ENCODE results near the gene MYT1. TPM values are rescaled to one million over a fixed set of nuclear protein-coding genes. Genes with fewer than 3 reads are reported as not detected.
A peak's percentile ranks its signal among the peaks of the same experiment; 100 is the strongest.
"Not testable (repeated sequence)": the region's sequence is repeated elsewhere in the genome, so short reads cannot be mapped to it uniquely, and the experiment has no call there.

The MYT1 gene
- total and polyA plus RNA-seq, 5 experiments from 2014 or later = not detected

DNA sequence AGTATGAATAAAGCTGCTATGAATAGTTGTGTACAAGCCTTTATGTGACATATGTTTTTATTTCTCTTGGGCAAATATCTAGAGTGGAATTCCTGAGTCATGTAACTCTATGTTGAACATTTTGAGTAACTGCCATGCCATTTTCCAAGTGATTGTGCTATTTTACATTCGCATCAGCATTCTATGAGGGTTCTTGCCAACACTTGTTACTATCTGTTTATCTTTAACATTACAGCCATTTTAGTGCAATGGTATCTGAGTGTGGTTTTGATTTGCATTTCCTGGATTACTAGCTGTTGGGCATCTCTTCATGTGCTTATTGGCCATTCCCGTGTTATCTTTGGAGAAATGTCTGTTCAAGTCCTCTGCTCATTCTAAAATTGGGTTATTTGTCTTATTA is 19.1 kb downstream of the MYT1 start:
- Mint-ChIP-seq H3K9me3 (peaks cover 0 to 7% (median 0%) of the 10 kb centered on the region in 9 donors), H3K36me3 (no peaks in the 10 kb centered on the region), H3K4me3 (no peak overlapping the region), H3K27me3 (peaks cover 0 to 23% (median 4%) of the 10 kb centered on the region in 5 donors), H3K27ac (no peak overlapping the region), H3K4me1 (peaks cover 19 to 41% (median 22%) of the 10 kb centered on the region in 4 donors)
- DNase-seq = no peak
- POLR2A ChIA-PET = no interaction called here
- no peak for ATAC-seq

DNA sequence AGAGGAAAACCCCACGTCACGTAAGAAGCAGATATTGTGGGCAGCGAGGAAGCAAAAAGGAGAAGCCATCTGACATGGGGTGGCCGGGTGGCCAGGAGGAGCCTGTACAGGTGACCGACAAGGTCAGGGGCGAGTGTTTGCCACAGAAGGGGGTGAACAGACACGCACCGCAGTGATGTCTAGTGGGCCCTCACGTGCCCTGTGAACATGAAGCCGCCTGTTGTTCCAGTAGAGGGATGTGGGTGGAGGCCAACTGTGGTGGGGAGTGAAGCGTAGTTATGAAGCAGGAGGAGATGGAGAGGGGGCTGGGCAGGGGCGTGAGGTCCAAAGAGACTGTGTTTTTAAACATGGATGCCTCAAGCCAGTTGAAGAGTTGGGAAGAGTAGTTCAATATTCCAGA is 20.5 kb downstream of the MYT1 start:
- no peaks in the 10 kb centered on the region for H3K36me3 Mint-ChIP-seq
- H3K27me3 Mint-ChIP-seq = peaks cover 0 to 23% (median 4%) of the 10 kb centered on the region in 5 donors
- peak overlapping the region in 4 of 10 donors; percentile 21 to 74 (median 44) for H3K4me3 Mint-ChIP-seq
- H3K9me3 Mint-ChIP-seq = peaks cover 0 to 3% (median 0%) of the 10 kb centered on the region in 9 donors
- no peak for DNase-seq
- POLR2A ChIA-PET = interaction anchor here (0.7 to 1.7 kb wide), 2 partner anchors 18 to 71 kb away, joined by 3 to 10 read pairs; partner anchors contain the start of gene PCMTD2
- H3K4me1 Mint-ChIP-seq = peaks cover 18 to 37% (median 22%) of the 10 kb centered on the region in 4 donors
- H3K27ac Mint-ChIP-seq = peak overlapping the region in 7 of 10 donors; percentile 60 to 78 (median 71)
- ATAC-seq = peak in 1 of 2 donors; percentile 68

DNA sequence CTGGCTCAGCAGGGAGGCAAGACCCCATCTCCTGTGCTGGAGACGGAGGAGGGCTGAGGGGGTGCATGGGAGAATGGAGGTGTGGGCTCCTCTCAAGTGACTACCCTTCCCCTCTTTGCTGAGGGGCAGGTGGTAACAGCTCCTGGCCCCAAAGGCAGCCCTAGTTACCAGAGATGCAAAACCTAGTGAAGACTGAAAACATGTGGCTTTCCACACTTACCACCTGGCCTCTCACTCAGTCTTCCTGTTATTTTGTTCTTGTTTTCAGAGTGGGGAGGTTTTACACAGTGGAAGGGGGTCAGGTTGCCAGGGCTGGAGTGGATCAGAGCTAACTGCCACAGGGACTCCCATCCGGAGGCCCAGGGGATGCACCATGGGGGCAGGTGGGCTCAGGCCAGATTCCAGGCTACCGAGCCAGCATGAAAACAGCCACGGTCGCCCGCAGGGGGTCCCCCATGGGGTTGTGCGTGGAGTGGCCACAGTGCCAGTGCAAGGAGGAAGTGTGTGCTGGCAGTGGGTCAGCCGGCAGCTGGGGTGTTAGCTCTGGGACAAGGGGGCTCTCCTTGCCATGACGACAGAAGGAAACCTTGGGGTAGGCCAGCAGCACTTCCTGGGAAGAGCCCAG is 21.1 kb downstream of the MYT1 start:
- POLR2A ChIA-PET = interaction anchor here (0.7 to 1.7 kb wide), 2 partner anchors 18 to 70 kb away, joined by 3 to 10 read pairs; partner anchors contain the start of gene PCMTD2
- H3K27ac Mint-ChIP-seq = peak overlapping the region in 7 of 10 donors; percentile 67 to 90 (median 74)
- DNase-seq (no peak), ATAC-seq (peak; percentile 25 to 44)
- peaks cover 12 to 31% (median 16%) of the 10 kb centered on the region in 4 donors for H3K4me1 Mint-ChIP-seq
- no peaks in the 10 kb centered on the region for H3K36me3 Mint-ChIP-seq
- H3K27me3 Mint-ChIP-seq = peaks cover 0 to 23% (median 4%) of the 10 kb centered on the region in 5 donors
- peak overlapping the region in 3 of 10 donors; percentile 21 to 74 (median 49) for H3K4me3 Mint-ChIP-seq
- H3K9me3 Mint-ChIP-seq = no peaks in the 10 kb centered on the region

DNA sequence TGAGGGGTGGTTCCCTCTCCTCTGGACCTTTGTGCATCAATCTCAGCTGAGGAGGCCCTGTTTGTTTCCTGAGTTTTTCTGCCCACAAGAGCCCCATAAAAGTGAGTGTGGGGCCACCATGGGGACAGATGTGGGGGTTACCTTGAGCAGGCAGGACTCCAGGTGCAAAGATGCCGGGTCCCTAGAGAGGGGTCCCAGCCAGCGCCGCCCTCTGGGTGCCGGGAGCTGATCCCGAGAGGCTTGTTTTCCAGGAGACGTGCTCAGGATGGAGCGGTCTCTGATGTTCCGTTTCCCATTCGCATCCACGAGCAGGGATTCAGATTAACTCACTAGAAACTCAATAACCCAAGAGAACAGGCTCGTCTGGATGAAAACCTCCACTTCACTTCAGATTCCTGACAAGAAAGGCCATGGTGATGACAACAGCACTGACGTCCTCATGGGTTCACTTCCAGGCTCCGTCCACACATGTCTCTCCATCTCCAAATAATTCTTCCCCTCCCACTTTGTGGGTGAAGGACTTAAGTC is 21.9 kb downstream of the MYT1 start:
- H3K4me1 Mint-ChIP-seq = peaks cover 8 to 24% (median 11%) of the 10 kb centered on the region in 4 donors

DNA sequence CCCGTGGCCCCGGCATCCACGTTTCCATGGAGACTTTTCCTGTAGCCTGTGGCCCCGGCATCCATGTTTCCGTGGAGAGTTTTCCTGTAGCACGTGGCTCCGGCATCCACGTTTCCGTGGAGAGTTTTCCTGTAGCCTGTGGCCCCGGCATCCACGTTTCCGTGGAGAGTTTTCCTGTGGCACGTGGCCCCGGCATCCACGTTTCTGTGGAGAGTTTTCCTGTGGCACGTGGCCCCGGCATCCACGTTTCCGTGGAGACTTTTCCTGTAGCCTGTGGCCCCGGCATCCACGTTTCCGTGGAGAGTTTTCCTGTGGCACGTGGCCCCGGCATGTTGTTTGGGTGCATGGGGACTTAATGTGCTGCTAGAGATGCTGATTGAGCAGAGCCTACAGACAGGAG is 23.0 kb downstream of the MYT1 start:
- DNase-seq, ATAC-seq, POLR2A ChIA-PET, H3K36me3 Mint-ChIP-seq, H3K4me3 Mint-ChIP-seq, H3K9me3 Mint-ChIP-seq, H3K27ac Mint-ChIP-seq: not testable (repeated sequence)
- Mint-ChIP-seq H3K4me1 (peaks cover 5 to 21% (median 8%) of the 10 kb centered on the region in 4 donors), H3K27me3 (peaks cover 0 to 31% (median 7%) of the 10 kb centered on the region in 5 donors)

More for the DNA sequence above, 21.9 kb downstream of the MYT1 start:
- H3K27ac Mint-ChIP-seq = peak overlapping the region in 3 of 10 donors; percentile 40 to 90 (median 78)
- peaks cover 0 to 23% (median 4%) of the 10 kb centered on the region in 5 donors for H3K27me3 Mint-ChIP-seq
- H3K9me3 Mint-ChIP-seq = no peaks in the 10 kb centered on the region
- H3K4me3 Mint-ChIP-seq = no peak overlapping the region
- DNase-seq = no peak
- POLR2A ChIA-PET = interaction anchor here (1.7 kb wide), 1 partner anchor 70 kb away, joined by 10 read pairs; the partner anchor contains the start of gene PCMTD2
- no peaks in the 10 kb centered on the region for H3K36me3 Mint-ChIP-seq
- ATAC-seq = no peak

DNA sequence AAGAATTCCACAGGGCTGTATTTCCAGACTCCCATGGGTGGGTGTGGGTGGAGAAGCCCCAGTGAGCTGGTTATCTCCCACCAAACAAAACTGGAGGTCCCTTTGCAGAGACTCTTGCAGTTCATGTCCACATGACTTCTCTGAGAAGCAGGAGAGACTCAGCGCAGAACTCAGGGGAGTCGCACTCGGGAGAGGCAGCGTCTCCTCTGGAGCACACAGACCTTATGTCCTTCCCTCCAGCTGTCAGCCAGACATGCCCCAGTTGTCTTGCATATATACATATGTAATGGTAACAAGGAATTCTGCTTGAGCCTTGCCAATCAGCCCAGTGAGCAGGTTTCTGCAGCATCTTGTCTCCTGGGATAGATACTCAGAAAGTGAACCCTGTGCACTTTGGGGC is 23.8 kb downstream of the MYT1 start:
- DNase-seq (no peak), ATAC-seq (no peak)
- Mint-ChIP-seq H3K27ac (peak overlapping the region in 1 of 10 donors; percentile 10), H3K4me3 (no peak overlapping the region), H3K27me3 (peaks cover 3 to 34% (median 7%) of the 10 kb centered on the region in 5 donors), H3K4me1 (peaks cover 9 to 23% (median 11%) of the 10 kb centered on the region in 4 donors), H3K9me3 (no peaks in the 10 kb centered on the region), H3K36me3 (no peaks in the 10 kb centered on the region)
- POLR2A ChIA-PET = no interaction called here

DNA sequence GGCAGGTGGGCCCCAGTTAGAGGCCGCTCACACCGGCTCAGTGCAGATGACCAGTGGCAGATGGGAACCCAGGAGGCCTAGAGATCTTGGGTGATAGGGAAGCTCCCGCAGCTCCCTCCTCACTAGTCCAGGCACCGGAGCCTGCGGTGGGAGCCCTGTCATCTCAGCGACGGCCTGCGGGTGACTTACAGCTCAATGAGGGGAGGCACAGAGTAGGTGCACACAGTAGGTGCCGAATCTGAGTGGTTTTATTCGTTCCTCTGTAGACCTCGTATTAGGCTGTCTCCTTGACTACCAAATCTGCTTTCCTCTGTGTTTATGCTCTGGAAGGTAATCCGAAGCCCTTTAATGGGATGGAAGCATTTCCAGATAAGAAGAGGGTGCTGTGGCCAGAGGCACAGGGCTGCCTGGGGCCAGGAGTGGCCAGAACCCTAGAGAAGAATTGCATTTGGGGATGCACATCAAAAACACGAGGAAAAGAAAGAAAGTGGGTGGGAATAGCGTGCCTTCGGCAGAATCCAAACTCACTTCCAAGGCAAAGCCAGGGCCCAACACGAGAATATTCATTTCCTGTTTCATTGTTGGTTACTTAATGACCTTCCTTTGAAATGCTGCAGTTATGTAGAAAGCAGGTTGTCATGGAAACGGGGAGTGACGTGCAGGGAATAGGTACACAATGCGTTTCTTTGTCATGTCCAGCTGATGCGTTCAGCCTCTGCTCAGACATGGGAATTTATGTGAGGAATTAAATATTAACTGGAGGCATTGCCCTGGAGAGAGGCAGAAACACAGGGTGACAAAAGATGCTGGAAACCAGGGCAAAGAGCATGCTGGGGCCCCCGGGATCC is 24.7 kb downstream of the MYT1 start:
- DNase-seq (no peak), ATAC-seq (no peak)
- H3K4me3 Mint-ChIP-seq = no peak overlapping the region
- H3K4me1 Mint-ChIP-seq = peaks cover 10 to 21% (median 15%) of the 10 kb centered on the region in 4 donors
- POLR2A ChIA-PET = no interaction called here
- H3K27me3 Mint-ChIP-seq = peaks cover 3 to 33% (median 5%) of the 10 kb centered on the region in 5 donors
- no peaks in the 10 kb centered on the region for H3K36me3 Mint-ChIP-seq
- H3K27ac Mint-ChIP-seq = peak overlapping the region in 2 of 10 donors; percentile 4 to 10
- no peaks in the 10 kb centered on the region for H3K9me3 Mint-ChIP-seq

DNA sequence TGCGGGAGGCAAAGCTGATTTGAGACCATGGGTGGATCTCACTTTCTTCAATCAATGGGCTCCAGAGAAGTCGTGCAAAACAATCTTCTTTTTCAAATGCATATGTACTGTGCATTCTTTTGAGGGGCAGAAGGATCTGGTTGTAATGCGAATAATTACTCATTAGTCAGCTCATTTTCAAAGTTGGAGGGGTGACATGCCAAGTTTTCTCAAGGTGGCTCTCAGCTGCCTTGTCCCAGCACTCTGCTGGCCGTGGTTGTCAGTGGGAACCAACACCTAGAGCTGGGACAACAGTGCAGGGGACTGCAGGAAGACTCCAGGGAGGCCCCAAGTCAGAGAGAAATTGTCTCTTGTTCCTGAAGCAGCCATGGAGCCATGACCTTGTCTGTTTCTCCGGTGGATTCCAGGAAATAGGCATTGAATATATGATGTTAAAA is 25.3 kb downstream of the MYT1 start:
- ATAC-seq (no peak), DNase-seq (no peak)
- H3K27ac Mint-ChIP-seq = no peak overlapping the region
- H3K27me3 Mint-ChIP-seq = peaks cover 4 to 39% (median 5%) of the 10 kb centered on the region in 5 donors
- peaks cover 10 to 16% (median 14%) of the 10 kb centered on the region in 4 donors for H3K4me1 Mint-ChIP-seq
- POLR2A ChIA-PET = no interaction called here
- no peaks in the 10 kb centered on the region for H3K9me3 Mint-ChIP-seq
- H3K36me3 Mint-ChIP-seq = no peaks in the 10 kb centered on the region
- H3K4me3 Mint-ChIP-seq = no peak overlapping the region

DNA sequence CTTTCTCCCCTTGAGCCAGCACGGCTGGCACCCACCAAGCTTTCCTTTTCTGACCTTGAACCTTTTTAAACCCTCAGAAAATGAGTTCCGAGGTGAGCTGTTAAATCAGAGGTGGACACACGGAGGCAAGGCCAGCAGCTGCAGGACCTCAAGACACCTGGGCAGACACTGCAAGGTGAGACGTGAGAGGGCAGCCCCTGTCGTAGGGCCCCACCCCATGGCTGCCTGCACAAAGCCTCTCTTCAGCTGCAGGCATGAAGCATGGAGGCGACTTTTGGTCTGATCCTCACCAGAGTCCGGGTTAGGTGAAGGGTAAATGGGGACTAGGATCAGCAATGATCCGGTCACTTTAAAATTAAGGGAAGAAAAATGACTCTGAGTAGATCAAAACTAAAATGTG is 25.7 kb downstream of the MYT1 start:
- H3K36me3 Mint-ChIP-seq = no peaks in the 10 kb centered on the region
- H3K4me1 Mint-ChIP-seq = peaks cover 5 to 13% (median 10%) of the 10 kb centered on the region in 4 donors
- H3K27me3 Mint-ChIP-seq = peaks cover 4 to 42% (median 5%) of the 10 kb centered on the region in 5 donors
- POLR2A ChIA-PET = no interaction called here
- H3K4me3 Mint-ChIP-seq = no peak overlapping the region
- no peak overlapping the region for H3K27ac Mint-ChIP-seq
- ATAC-seq (no peak), DNase-seq (no peak)
- H3K9me3 Mint-ChIP-seq = no peaks in the 10 kb centered on the region

DNA sequence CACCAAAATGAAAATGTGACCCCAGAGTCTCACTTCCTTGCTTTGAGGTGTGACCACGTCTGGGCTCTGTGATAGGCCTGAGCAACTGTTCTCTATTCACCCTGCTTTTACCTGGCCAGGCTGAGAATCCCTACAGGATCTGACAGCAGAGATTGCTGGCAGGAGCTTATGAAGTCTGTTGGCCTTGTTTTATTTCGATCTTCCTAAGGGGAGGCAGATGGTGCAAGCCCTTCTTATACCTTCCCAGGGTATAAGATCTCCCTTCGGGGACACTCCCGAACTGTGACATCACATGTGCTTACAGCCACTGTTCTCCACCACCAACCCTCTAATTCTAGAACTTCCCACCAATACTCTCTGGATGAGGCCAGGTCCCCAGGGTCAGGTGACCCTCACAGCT is 26.8 kb downstream of the MYT1 start:
- no peak for DNase-seq
- no peaks in the 10 kb centered on the region for H3K9me3 Mint-ChIP-seq
- POLR2A ChIA-PET = no interaction called here
- peak overlapping the region in 1 of 10 donors; percentile 51 for H3K27ac Mint-ChIP-seq
- H3K4me3 Mint-ChIP-seq = no peak overlapping the region
- ATAC-seq = no peak
- peaks cover 5 to 42% (median 6%) of the 10 kb centered on the region in 5 donors for H3K27me3 Mint-ChIP-seq
- H3K36me3 Mint-ChIP-seq = no peaks in the 10 kb centered on the region
- H3K4me1 Mint-ChIP-seq = peaks cover 5 to 7% (median 6%) of the 10 kb centered on the region in 4 donors

DNA sequence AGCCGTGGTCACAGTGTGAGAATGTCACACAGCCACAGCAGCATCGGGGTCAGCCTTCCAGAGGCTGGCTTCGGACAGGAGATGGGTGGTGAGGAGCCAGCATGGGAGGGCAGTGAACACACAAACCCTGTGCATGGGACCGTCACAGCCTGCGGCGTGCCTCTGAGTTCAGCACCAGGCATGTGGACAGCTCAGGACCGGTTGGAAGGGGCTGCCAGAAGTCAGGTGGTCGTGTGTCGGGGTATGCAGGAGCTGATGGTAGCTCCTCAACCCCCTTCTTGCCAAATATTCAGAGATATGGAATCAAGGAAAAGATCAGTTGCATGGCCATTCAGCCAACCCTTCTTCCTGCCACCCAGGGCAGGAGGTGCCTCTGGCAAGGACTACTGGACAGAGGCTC is 28.2 kb downstream of the MYT1 start:
- Mint-ChIP-seq H3K27me3 (peaks cover 5 to 42% (median 7%) of the 10 kb centered on the region in 5 donors), H3K4me3 (no peak overlapping the region), H3K36me3 (no peaks in the 10 kb centered on the region), H3K4me1 (peaks cover 5 to 7% (median 6%) of the 10 kb centered on the region in 4 donors), H3K9me3 (no peaks in the 10 kb centered on the region), H3K27ac (no peak overlapping the region)
- ATAC-seq = no peak
- no peak for DNase-seq
- POLR2A ChIA-PET = no interaction called here

DNA sequence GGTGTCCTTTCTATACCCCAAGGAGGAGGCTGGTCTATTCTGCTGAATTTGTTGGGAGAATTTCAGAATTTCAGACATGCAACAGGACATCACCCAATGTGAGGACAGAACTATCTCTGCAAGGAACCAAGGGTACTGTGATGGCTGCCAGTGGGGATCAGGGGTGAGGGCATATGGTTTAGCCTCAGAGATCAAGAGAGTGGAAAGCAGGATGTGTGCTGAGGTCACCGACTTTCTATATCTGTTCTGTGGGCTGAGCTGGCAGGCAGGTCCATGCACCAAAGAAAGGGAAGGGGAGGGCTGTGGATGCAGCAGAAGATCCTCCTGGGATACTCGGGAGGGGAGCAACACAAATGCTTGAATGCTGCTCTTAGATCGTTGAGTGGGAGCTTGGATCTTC is 28.8 kb downstream of the MYT1 start:
- Mint-ChIP-seq H3K36me3 (no peaks in the 10 kb centered on the region), H3K27ac (peak overlapping the region in 1 of 10 donors; percentile 6), H3K4me3 (no peak overlapping the region)

More for the DNA sequence above, 28.8 kb downstream of the MYT1 start:
- Mint-ChIP-seq H3K4me1 (peaks cover 5 to 7% (median 6%) of the 10 kb centered on the region in 4 donors), H3K9me3 (no peaks in the 10 kb centered on the region), H3K27me3 (peaks cover 5 to 42% (median 8%) of the 10 kb centered on the region in 5 donors)
- no peak for ATAC-seq
- no peak for DNase-seq
- POLR2A ChIA-PET = no interaction called here

Data from naive thymus-derived CD8-positive, alpha-beta T cell (primary cell).